HEK293T (cell line): ENCODE measurements around the gene CNGB1.

ENCODE experiments used
- FOXM1 ChIP-seq: fragments of 450-650 bp; IDR thresholded peaks from 2 replicates; pipeline ENCODE4 v1.6.1; 2017; ENCODE audit warnings: mild to moderate bottlenecking, borderline replicate concordance
- L3MBTL2 ChIP-seq: fragments of 450-650 bp; conservative IDR thresholded peaks from 2 replicates; pipeline ENCODE4 v1.6.1; 2016; ENCODE audit warnings: mild to moderate bottlenecking

DNA sequence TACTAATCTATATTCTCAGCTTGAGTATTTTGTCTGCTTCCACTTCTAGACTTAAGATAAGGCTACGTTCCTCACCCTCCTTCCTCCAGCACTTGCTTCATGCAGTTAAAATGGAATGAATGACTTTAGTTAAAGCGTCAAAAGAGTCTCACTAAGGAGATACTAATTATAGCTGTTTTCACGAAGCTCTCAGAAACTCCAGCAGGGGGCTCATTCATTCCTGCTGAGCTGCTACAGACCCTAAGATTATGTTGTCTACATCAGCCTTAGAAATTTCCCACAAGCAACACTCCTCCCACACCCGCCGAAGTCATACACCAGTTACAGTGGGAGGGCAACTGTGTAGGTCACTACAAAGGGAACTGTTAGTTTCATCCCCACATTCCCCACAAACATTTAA, 111.6 kb downstream of the CNGB1 start:
- TF ChIP-seq FOXM1 (no peak), L3MBTL2 (no peak)
